ENCODE data around the gene TNFRSF8. TPM values are rescaled to one million over a fixed set of nuclear protein-coding genes. Genes with fewer than 3 reads are reported as not detected.
A peak's percentile ranks its signal among the peaks of the same experiment; 100 is the strongest.

TNFRSF8 gene
- total and polyA plus RNA-seq, 9 of the 15 experiments (the other 6 are each of a cell fraction or from before 2014, with no cell fraction given): 3.5 to 38.4 (median 17.1) TPM

- no peak for TF ChIP-seq ZBTB43 (CRISPR knock-in tag; IDR thresholded peaks at IDR 0.05)
- no peak for TF ChIP-seq KLF10 (CRISPR knock-in tag; IDR thresholded peaks at IDR 0.05)
- TF ChIP-seq MAX (CRISPR knock-in tag; IDR thresholded peaks at IDR 0.05): no peak; the same call in 1 of the 2 replicates
- TF ChIP-seq ZNF146 (CRISPR knock-in tag; IDR thresholded peaks at IDR 0.05; ENCODE audit: unreplicated experiment): no peak
- TF ChIP-seq E2F8 (IDR thresholded peaks at IDR 0.05; ENCODE audit: low read depth, partially characterized antibody): no peak
- TF ChIP-seq MAFK (IDR thresholded peaks at IDR 0.05; ENCODE audit: low read length): no peak
- TF ChIP-seq E2F4 (CRISPR knock-in tag; IDR thresholded peaks at IDR 0.05; ENCODE audit: low read depth): no peak
- TF ChIP-seq ELF4 (CRISPR knock-in tag; IDR thresholded peaks at IDR 0.05): no peak
- TF ChIP-seq, protein P1, sequence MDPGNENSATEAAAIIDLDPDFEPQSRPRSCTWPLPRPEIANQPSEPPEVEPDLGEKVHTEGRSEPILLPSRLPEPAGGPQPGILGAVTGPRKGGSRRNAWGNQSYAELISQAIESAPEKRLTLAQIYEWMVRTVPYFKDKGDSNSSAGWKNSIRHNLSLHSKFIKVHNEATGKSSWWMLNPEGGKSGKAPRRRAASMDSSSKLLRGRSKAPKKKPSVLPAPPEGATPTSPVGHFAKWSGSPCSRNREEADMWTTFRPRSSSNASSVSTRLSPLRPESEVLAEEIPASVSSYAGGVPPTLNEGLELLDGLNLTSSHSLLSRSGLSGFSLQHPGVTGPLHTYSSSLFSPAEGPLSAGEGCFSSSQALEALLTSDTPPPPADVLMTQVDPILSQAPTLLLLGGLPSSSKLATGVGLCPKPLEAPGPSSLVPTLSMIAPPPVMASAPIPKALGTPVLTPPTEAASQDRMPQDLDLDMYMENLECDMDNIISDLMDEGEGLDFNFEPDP (CRISPR knock-in tag; IDR thresholded peaks at IDR 0.05): no peak
- peak; percentile 59 for TF ChIP-seq JUND (IDR thresholded peaks at IDR 0.05; ENCODE audit: borderline replicate concordance, low read depth, low read length)
- no peak; the same call in 2 of the 3 replicates for TF ChIP-seq JUND (tag; IDR thresholded peaks at IDR 0.05; ENCODE audit: borderline replicate concordance, low read depth, low read length)
- peak; percentile 75; the same call in 1 of the 2 replicates for TF ChIP-seq ATF3 (IDR thresholded peaks at IDR 0.05)
- TF ChIP-seq ATF3 (CRISPR knock-in tag; conservative IDR thresholded peaks at IDR 0.05): no peak; the same call in 1 of the 2 replicates
- no peak for TF ChIP-seq ZNF77 (CRISPR knock-in tag; IDR thresholded peaks at IDR 0.05)
- no peak for TF ChIP-seq NFRKB (IDR thresholded peaks at IDR 0.05; ENCODE audit: low read depth)
- no peak for TF ChIP-seq SRSF7 (optimal IDR thresholded peaks at IDR 0.05; ENCODE audit: low read depth, low read length)
- TF ChIP-seq ZNF583 (CRISPR knock-in tag; IDR thresholded peaks at IDR 0.05): no peak
- peak; percentile 48 to 63; a peak in 1 of 4 replicates for TF ChIP-seq ETV6 (IDR thresholded peaks at IDR 0.05; ENCODE audit: borderline replicate concordance in 1 of 2, low read depth in 2 of 2, low read length in 1 of 2)
- TF ChIP-seq ETV6 (CRISPR knock-in tag; IDR thresholded peaks at IDR 0.05; ENCODE audit: borderline replicate concordance): no peak
- no peak for TF ChIP-seq HDGF (IDR thresholded peaks at IDR 0.05)
- no peak for TF ChIP-seq SMAD1 (IDR thresholded peaks at IDR 0.05; ENCODE audit: low read depth, low read length, partially characterized antibody)
- TF ChIP-seq TARDBP (IDR thresholded peaks at IDR 0.05): peak; percentile 65; the same call in 1 of the 2 replicates
- TF ChIP-seq ZEB2 (IDR thresholded peaks at IDR 0.05): no peak
- no peak for TF ChIP-seq ZNF23 (CRISPR knock-in tag; IDR thresholded peaks at IDR 0.05)
These were observed 110.6 kb downstream of the TNFRSF8 start (continued) for GRCh38 chr1:12173631-12174121.
